Astrocyte (in vitro differentiated cells and primary cell): ENCODE data around the gene SAMD4B.

Source experiments
- CTCF ChIP-seq: IDR thresholded peaks from 2 replicates; pipeline ENCODE4 v1.5.1; 2011; ENCODE audit warnings: low read depth, mild to moderate bottlenecking, inconsistent platforms, low read length, moderate library complexity; ENCODE audit not compliant: insufficient read depth
- EZH2 ChIP-seq: IDR thresholded peaks from 2 replicates; pipeline ENCODE4 v1.6.1; 2012; ENCODE audit warnings: mild to moderate bottlenecking, low read length, inconsistent platforms; ENCODE audit not compliant: insufficient read depth

DNA sequence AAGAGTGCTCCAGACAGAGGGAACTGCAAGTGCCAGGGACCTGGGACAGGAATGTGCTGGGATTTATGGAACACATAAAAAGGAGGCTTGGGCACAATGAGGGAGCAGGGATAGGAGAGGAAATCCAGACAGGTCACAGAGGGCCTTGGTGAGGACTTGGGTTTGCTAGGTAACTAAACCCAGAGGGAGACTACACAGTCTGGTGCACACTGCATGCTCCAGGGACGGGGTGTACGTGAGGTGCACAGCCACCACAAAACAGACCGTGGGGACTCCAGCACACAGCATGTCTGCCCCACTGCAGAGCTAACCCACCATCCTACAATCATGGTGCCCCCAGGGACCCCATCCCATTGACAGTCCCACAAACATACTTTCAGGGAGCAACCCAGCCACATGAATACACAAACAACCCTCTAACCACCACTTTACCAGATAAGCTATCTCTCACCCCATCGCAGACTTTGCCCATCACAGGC lies 58.9 kb downstream of the SAMD4B start:
- TF ChIP-seq CTCF (no peak), EZH2 (no peak)
